ENCODE results near the gene NEUROD2. TPM values are rescaled to one million over a fixed set of nuclear protein-coding genes. Genes with fewer than 3 reads are reported as not detected.

The NEUROD2 gene
- total RNA-seq, 6 experiments from 2014 or later, result not detected

- DNase-seq, result no peak
- H3K4me1 ChIP-seq, result no peaks in the 10 kb centered on the region
- no peaks in the 10 kb centered on the region for H3K27me3 ChIP-seq
- no peak for TF ChIP-seq CTCF (IDR thresholded peaks at IDR 0.05)
- no peak for TF ChIP-seq POLR2A (IDR thresholded peaks at IDR 0.05)
- peaks cover 0 to 3% (median 0%) of the 10 kb centered on the region in 4 donors for H3K9me3 ChIP-seq
- WGBS (ENCODE audit: insufficient coverage, low coverage, low lambda C conversion rate, missing lambda C conversion rate), result 84% methylated on average over 8 of the region's 11 CpGs
- H3K4me3 ChIP-seq, result no peak overlapping the region
- H3K27ac ChIP-seq, result no peak overlapping the region
- peaks cover 0 to 8% (median 2%) of the 10 kb centered on the region in 4 donors for H3K36me3 ChIP-seq
- ATAC-seq, result no peak
- intact Hi-C loops (cut with DNase I), result no loop called here
Observed at GRCh38 chr17:39566094-39566850, 41.4 kb downstream of the NEUROD2 start.

GRCh38 chr17:39564211-39564848 is 43.4 kb downstream of the NEUROD2 start:
- DNase-seq (no peak), ATAC-seq (no peak)
- no peak for TF ChIP-seq CTCF (IDR thresholded peaks at IDR 0.05)
- TF ChIP-seq POLR2A (IDR thresholded peaks at IDR 0.05), result no peak
- Histone ChIP-seq H3K27me3 (no peaks in the 10 kb centered on the region), H3K27ac (no peak overlapping the region), H3K9me3 (no peaks in the 10 kb centered on the region), H3K36me3 (peaks cover 0 to 19% (median 2%) of the 10 kb centered on the region in 4 donors), H3K4me3 (no peak overlapping the region), H3K4me1 (no peaks in the 10 kb centered on the region)
- 84% methylated on average over 4 of the region's 4 CpGs for WGBS (ENCODE audit: insufficient coverage, low coverage, low lambda C conversion rate, missing lambda C conversion rate)
- intact Hi-C loops (cut with DNase I), result no loop called here

GRCh38 chr17:39563476-39563875 is 44.2 kb downstream of the NEUROD2 start:
- ATAC-seq, result no peak
- 64% methylated on average over 12 of the region's 17 CpGs for WGBS (ENCODE audit: insufficient coverage, low coverage, low lambda C conversion rate, missing lambda C conversion rate)

GRCh38 chr17:39562976-39563375 is 44.7 kb downstream of the NEUROD2 start:
- no peaks in the 10 kb centered on the region for H3K27me3 ChIP-seq
- ATAC-seq (no peak), DNase-seq (no peak)
- H3K9me3 ChIP-seq, result no peaks in the 10 kb centered on the region
- H3K27ac ChIP-seq, result no peak overlapping the region
- peaks cover 0 to 19% (median 2%) of the 10 kb centered on the region in 4 donors for H3K36me3 ChIP-seq
- 79% methylated on average over 4 of the region's 7 CpGs for WGBS (ENCODE audit: insufficient coverage, low coverage, low lambda C conversion rate, missing lambda C conversion rate)
- H3K4me1 ChIP-seq, result no peaks in the 10 kb centered on the region
- H3K4me3 ChIP-seq, result no peak overlapping the region
- no peak for TF ChIP-seq CTCF (IDR thresholded peaks at IDR 0.05)
- no peak for TF ChIP-seq POLR2A (IDR thresholded peaks at IDR 0.05)
- intact Hi-C loops (cut with DNase I), result no loop called here

More at GRCh38 chr17:39563476-39563875, 44.2 kb downstream of the NEUROD2 start:
- no peak for TF ChIP-seq CTCF (IDR thresholded peaks at IDR 0.05)
- TF ChIP-seq POLR2A (IDR thresholded peaks at IDR 0.05), result no peak
- no peaks in the 10 kb centered on the region for H3K27me3 ChIP-seq
- H3K4me3 ChIP-seq, result no peak overlapping the region
- intact Hi-C loops (cut with DNase I), result no loop called here
- no peak overlapping the region for H3K27ac ChIP-seq
- no peaks in the 10 kb centered on the region for H3K4me1 ChIP-seq
- no peaks in the 10 kb centered on the region for H3K9me3 ChIP-seq
- no peak for DNase-seq
- H3K36me3 ChIP-seq, result peaks cover 0 to 19% (median 2%) of the 10 kb centered on the region in 4 donors
